ENCODE data around the gene ZNF639.

Gene ZNF639

DNA sequence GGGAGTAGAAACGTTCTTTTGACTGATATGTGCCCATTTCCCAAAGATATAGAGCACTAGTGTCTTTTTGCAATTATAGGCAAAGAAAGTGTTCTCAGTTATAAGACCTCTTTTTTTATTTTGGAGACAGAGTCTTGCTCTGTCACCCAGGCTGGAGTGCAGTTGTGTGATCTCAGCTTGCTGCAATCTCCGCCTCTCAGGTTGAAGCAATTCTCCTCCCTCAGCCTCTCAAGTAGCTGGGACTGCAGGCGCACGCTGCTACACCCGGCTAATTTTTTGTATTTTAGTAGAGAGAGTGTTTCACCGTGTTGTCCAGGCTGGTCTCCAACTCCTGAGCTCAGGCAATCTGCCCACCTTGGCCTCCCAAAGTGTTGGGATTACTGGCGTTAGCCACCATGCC is 20.7 kb upstream of the ZNF639 start:
- TF ChIP-seq FOXP2 (optimal IDR thresholded peaks at IDR 0.05; ENCODE audit: borderline replicate concordance, extremely low read depth, extremely low read length, insufficient read depth): no peak
- no peak for TF ChIP-seq POLR2AphosphoS5 (IDR thresholded peaks at IDR 0.05; ENCODE audit: low read depth, low read length)
- no peak for TF ChIP-seq TAF1 (IDR thresholded peaks at IDR 0.05; ENCODE audit: borderline replicate concordance, insufficient read depth, low read length)
- TF ChIP-seq SIN3A (IDR thresholded peaks at IDR 0.05; ENCODE audit: borderline replicate concordance, insufficient read depth, low read length): no peak
- TF ChIP-seq, protein P1, sequence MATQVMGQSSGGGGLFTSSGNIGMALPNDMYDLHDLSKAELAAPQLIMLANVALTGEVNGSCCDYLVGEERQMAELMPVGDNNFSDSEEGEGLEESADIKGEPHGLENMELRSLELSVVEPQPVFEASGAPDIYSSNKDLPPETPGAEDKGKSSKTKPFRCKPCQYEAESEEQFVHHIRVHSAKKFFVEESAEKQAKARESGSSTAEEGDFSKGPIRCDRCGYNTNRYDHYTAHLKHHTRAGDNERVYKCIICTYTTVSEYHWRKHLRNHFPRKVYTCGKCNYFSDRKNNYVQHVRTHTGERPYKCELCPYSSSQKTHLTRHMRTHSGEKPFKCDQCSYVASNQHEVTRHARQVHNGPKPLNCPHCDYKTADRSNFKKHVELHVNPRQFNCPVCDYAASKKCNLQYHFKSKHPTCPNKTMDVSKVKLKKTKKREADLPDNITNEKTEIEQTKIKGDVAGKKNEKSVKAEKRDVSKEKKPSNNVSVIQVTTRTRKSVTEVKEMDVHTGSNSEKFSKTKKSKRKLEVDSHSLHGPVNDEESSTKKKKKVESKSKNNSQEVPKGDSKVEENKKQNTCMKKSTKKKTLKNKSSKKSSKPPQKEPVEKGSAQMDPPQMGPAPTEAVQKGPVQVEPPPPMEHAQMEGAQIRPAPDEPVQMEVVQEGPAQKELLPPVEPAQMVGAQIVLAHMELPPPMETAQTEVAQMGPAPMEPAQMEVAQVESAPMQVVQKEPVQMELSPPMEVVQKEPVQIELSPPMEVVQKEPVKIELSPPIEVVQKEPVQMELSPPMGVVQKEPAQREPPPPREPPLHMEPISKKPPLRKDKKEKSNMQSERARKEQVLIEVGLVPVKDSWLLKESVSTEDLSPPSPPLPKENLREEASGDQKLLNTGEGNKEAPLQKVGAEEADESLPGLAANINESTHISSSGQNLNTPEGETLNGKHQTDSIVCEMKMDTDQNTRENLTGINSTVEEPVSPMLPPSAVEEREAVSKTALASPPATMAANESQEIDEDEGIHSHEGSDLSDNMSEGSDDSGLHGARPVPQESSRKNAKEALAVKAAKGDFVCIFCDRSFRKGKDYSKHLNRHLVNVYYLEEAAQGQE (IDR thresholded peaks at IDR 0.05; ENCODE audit: insufficient read depth in 1 of 2, low read depth in 2 of 2, low read length in 2 of 2): no peak

DNA sequence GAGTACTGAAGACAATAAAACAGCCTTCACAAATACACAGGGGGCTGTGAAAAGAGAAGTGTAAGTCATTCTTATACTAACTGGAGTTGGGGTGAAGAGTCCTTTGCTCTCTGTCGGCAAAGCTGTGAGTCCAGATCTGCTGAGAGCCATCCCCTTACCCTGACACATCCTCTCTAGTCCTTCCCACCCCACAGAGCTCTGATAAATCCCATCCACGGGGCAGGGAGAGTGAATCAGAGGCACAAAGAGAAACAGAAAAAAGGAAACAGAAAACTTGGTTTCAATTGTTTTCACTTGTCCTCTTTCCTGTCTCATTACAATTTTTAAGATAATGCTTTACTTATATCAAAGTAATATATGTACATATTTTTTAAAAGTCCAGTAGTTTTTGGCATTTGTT is 18.2 kb upstream of the ZNF639 start:
- TF ChIP-seq, protein P1 (IDR thresholded peaks at IDR 0.05; ENCODE audit: insufficient read depth in 1 of 2, low read depth in 2 of 2, low read length in 2 of 2): no peak
- TF ChIP-seq SIN3A (IDR thresholded peaks at IDR 0.05; ENCODE audit: borderline replicate concordance, insufficient read depth, low read length): no peak
- no peak for TF ChIP-seq TAF1 (IDR thresholded peaks at IDR 0.05; ENCODE audit: borderline replicate concordance, insufficient read depth, low read length)
- TF ChIP-seq POLR2AphosphoS5 (IDR thresholded peaks at IDR 0.05; ENCODE audit: low read depth, low read length): no peak
- no peak for TF ChIP-seq FOXP2 (optimal IDR thresholded peaks at IDR 0.05; ENCODE audit: borderline replicate concordance, extremely low read depth, extremely low read length, insufficient read depth)

DNA sequence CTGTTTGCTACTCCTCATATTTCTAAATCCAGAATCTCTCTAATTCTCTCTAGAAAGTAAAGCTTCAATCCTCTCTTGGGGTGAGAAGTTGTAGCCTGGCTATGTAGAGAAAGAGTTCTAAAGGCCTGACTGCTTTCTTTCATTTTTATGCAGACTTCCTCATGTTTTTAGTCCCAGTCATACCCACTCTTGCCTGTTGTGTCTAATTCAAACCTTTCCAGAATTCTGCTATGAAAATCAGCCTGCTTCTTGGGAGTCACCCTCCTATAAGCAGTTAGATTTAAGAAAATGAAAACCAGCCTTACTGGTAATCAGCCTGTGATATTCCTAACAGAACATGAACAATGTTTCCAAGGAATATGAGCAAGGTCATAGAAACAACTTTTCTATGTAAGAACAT is 14.8 kb upstream of the ZNF639 start:
- TF ChIP-seq SIN3A (IDR thresholded peaks at IDR 0.05; ENCODE audit: borderline replicate concordance, insufficient read depth, low read length) (no peak), POLR2AphosphoS5 (IDR thresholded peaks at IDR 0.05; ENCODE audit: low read depth, low read length) (no peak), FOXP2 (optimal IDR thresholded peaks at IDR 0.05; ENCODE audit: borderline replicate concordance, extremely low read depth, extremely low read length, insufficient read depth) (no peak), TAF1 (IDR thresholded peaks at IDR 0.05; ENCODE audit: borderline replicate concordance, insufficient read depth, low read length) (no peak)
- TF ChIP-seq, protein P1 (IDR thresholded peaks at IDR 0.05; ENCODE audit: insufficient read depth in 1 of 2, low read depth in 2 of 2, low read length in 2 of 2): no peak

DNA sequence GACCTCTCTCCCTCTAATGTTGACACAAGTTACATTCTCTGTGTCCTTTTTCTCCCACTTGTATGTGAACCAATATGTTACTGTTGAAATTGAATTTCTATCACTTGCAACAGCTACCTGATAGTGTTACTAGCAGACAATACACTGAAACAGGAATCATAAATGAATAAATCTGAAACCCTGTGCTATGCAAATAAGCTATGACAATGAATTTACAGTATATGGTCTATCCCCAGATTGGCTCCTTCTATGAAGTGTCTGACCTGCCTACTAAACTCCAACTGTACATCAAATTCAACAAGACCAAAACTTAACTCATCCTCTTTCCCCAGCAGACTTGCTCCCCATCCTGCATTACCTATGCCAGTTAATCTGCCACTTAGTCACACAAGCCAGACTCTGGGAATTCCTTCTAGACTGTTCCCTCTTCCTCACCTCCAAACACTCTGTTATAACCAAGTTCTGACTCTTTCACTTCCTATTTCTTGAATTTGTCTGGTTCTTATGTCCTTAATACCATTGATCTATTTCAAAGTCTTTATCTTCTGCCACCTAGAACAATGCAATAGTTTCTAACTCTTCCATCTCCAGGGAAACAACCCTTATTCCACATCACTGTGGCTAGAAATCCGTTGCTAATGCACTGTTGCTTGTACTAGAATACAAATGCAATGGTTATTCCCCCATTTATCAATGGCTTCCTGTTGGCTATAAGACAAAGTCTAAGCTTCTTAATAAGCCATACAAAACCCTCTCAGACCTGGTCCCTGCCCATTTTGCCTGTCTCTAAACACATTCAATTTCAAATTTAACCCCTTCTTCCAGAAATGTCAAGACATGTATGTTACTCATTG is 13.4 kb upstream of the ZNF639 start:
- TF ChIP-seq SIN3A (IDR thresholded peaks at IDR 0.05; ENCODE audit: borderline replicate concordance, insufficient read depth, low read length): no peak
- no peak for TF ChIP-seq TAF1 (IDR thresholded peaks at IDR 0.05; ENCODE audit: borderline replicate concordance, insufficient read depth, low read length)
- TF ChIP-seq, protein P1 (IDR thresholded peaks at IDR 0.05; ENCODE audit: insufficient read depth in 1 of 2, low read depth in 2 of 2, low read length in 2 of 2): no peak
- TF ChIP-seq POLR2AphosphoS5 (IDR thresholded peaks at IDR 0.05; ENCODE audit: low read depth, low read length): no peak

Measured in PFSK-1 (cell line).